A549 (cell line): ENCODE results near the gene LY6G5B.

ENCODE experiments used
- CBX2 ChIP-seq: fragments of 200-600 bp; sonication (generic); IDR thresholded peaks from 2 replicates; pipeline ENCODE4 v1.6.1; 2016; ENCODE audit warnings: low read depth, mild to moderate bottlenecking, borderline replicate concordance
- CEBPB ChIP-seq, 2 experiments: fragments of >200 bp in 1 of 2; sonication (Bioruptor Twin) in 1 of 2; formaldehyde crosslinking in 1 of 2; IDR thresholded peaks; 2 replicates each; pipeline ENCODE4 v1.6.1; 2012 to 2016
- CTCF ChIP-seq: fragments of >200 bp; sonication (Bioruptor Twin); formaldehyde crosslinking; IDR thresholded peaks from 3 replicates; pipeline ENCODE4 v1.5.1; 2016
- E2F6 ChIP-seq: IDR thresholded peaks from 2 replicates; pipeline ENCODE4 v1.6.1; 2012; ENCODE audit warnings: low read depth, borderline replicate concordance
- EHMT2 ChIP-seq: fragments of 200-600 bp; sonication (generic); IDR thresholded peaks from 2 replicates; pipeline ENCODE4 v1.6.1; 2016; ENCODE audit warnings: antibody characterized with exemption, low read depth, mild to moderate bottlenecking, moderate library complexity
- ELK1 ChIP-seq: fragments of 150-350 bp; IDR thresholded peaks from 2 replicates; pipeline ENCODE4 v1.6.1; 2014; ENCODE audit warnings: low read depth, mild to moderate bottlenecking, low read length
- JUN ChIP-seq, 2 experiments: fragments of >200 bp; sonication (Bioruptor Twin); formaldehyde crosslinking; IDR thresholded peaks; 2 replicates in 1 of 2; 3 replicates in 1 of 2; pipeline ENCODE4 v1.6.1; 2016 to 2017
- POLR2A ChIP-seq: IDR thresholded peaks from 2 replicates; pipeline ENCODE4 v1.6.1; 2012; ENCODE audit warnings: mild to moderate bottlenecking, low read length
- RCOR1 ChIP-seq: fragments of 150-350 bp; IDR thresholded peaks from 2 replicates; pipeline ENCODE4 v1.6.1; 2014; ENCODE audit warnings: antibody characterized with exemption, low read length, low read depth
- RFX5 ChIP-seq: fragments of 450-650 bp; IDR thresholded peaks from 2 replicates; pipeline ENCODE4 v1.7.1; 2014; ENCODE audit warnings: antibody characterized with exemption, mild to moderate bottlenecking, moderate library complexity
- RNF2 ChIP-seq: fragments of 200-600 bp; sonication (generic); IDR thresholded peaks from 2 replicates; pipeline ENCODE4 v1.6.1; 2016; ENCODE audit warnings: low read depth, mild to moderate bottlenecking, antibody characterized with exemption, moderate library complexity, borderline replicate concordance
- TF ChIP-seq, protein P1 (sequence below): fragments of 450-650 bp; IDR thresholded peaks from 2 replicates; pipeline ENCODE4 v1.6.1; 2014; ENCODE audit warnings: antibody characterized with exemption
- TF ChIP-seq, protein P2 (sequence below): fragments of 200-600 bp; sonication (generic); IDR thresholded peaks from 2 replicates; pipeline ENCODE4 v1.6.1; 2016; ENCODE audit warnings: antibody characterized with exemption, mild to moderate bottlenecking, moderate library complexity

DNA sequence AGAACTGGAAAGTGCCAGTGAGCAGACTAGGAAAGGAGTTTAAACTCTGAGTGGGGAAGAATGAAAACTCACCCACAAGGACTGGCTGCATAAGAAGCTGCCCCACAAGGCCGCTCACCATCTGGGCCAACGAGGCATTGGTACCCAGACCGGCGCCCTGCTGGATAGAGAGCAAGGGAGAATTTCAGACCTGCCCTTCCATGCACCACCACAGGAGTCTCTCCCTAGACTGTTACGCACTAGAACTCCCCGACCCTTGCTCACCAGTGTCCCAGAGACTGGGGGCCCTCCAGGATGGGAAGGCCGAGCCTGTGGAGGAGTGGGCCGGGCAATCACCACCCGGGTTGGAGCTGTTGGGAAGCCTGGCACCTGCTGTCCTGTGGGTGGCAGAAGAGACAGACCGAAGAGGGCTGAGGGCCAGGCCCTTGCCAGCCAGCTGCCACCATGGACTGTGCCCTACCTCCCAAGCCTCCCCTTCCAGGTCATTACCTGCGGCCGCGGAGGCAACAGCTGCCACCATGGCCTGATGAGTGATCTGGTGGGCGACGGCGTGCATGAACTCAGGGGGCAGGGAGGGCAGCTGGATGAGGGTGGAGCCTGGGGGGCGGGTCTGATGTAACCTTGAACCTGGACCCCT is 25.8 kb upstream of the LY6G5B start:
- no peak for TF ChIP-seq CTCF
- TF ChIP-seq CEBPB (IDR thresholded peaks at IDR 0.05) = no peak
- TF ChIP-seq RFX5 = no peak
- TF ChIP-seq E2F6 = no peak
- no peak for TF ChIP-seq CBX2
- TF ChIP-seq, protein P1, sequence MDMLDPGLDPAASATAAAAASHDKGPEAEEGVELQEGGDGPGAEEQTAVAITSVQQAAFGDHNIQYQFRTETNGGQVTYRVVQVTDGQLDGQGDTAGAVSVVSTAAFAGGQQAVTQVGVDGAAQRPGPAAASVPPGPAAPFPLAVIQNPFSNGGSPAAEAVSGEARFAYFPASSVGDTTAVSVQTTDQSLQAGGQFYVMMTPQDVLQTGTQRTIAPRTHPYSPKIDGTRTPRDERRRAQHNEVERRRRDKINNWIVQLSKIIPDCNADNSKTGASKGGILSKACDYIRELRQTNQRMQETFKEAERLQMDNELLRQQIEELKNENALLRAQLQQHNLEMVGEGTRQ = no peak
- no peak for TF ChIP-seq RNF2
- TF ChIP-seq, protein P2, sequence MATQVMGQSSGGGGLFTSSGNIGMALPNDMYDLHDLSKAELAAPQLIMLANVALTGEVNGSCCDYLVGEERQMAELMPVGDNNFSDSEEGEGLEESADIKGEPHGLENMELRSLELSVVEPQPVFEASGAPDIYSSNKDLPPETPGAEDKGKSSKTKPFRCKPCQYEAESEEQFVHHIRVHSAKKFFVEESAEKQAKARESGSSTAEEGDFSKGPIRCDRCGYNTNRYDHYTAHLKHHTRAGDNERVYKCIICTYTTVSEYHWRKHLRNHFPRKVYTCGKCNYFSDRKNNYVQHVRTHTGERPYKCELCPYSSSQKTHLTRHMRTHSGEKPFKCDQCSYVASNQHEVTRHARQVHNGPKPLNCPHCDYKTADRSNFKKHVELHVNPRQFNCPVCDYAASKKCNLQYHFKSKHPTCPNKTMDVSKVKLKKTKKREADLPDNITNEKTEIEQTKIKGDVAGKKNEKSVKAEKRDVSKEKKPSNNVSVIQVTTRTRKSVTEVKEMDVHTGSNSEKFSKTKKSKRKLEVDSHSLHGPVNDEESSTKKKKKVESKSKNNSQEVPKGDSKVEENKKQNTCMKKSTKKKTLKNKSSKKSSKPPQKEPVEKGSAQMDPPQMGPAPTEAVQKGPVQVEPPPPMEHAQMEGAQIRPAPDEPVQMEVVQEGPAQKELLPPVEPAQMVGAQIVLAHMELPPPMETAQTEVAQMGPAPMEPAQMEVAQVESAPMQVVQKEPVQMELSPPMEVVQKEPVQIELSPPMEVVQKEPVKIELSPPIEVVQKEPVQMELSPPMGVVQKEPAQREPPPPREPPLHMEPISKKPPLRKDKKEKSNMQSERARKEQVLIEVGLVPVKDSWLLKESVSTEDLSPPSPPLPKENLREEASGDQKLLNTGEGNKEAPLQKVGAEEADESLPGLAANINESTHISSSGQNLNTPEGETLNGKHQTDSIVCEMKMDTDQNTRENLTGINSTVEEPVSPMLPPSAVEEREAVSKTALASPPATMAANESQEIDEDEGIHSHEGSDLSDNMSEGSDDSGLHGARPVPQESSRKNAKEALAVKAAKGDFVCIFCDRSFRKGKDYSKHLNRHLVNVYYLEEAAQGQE = no peak
- no peak for TF ChIP-seq ELK1
- no peak for TF ChIP-seq POLR2A
- no peak for TF ChIP-seq RCOR1
- TF ChIP-seq JUN (IDR thresholded peaks at IDR 0.05) = no peak
- TF ChIP-seq EHMT2 = no peak
